Hepatocyte (in vitro differentiated cells): ENCODE data around the gene SYNPO2. TPM values are rescaled to one million over a fixed set of nuclear protein-coding genes. Genes with fewer than 3 reads are reported as not detected.

ENCODE experiments used
- DNase-seq: peaks from one replicate; pipeline ENCODE4 v3.0.0-alpha.2; 2016; ENCODE audit warnings: low spot score
- H2AFZ ChIP-seq: fragments of 200-600 bp; sonication (generic); 2 replicates; pipeline ENCODE4 v1.6.0; 2016; ENCODE audit warnings: antibody characterized with exemption, mild to moderate bottlenecking
- H3K27ac ChIP-seq: fragments of 200-600 bp; sonication (generic); 2 replicates; pipeline ENCODE4 v1.5.1; 2016; ENCODE audit warnings: mild to moderate bottlenecking
- H3K27me3 ChIP-seq: fragments of 200-600 bp; sonication (generic); 2 replicates; pipeline ENCODE4 v1.6.1; 2016
- H3K36me3 ChIP-seq: fragments of 200-600 bp; sonication (generic); replicated peaks from 2 replicates; pipeline ENCODE4 v1.5.1; 2016; ENCODE audit warnings: low read depth; ENCODE audit not compliant: insufficient read depth
- H3K4me1 ChIP-seq: fragments of 200-600 bp; sonication (generic); 2 replicates; pipeline ENCODE4 v1.5.1; 2016; ENCODE audit warnings: mild to moderate bottlenecking, moderate library complexity; ENCODE audit not compliant: insufficient read depth
- H3K4me2 ChIP-seq: fragments of 200-600 bp; sonication (generic); 2 replicates; pipeline ENCODE4 v1.6.0; 2016
- H3K4me3 ChIP-seq: fragments of 200-600 bp; sonication (generic); 2 replicates; pipeline ENCODE4 v1.5.1; 2016; ENCODE audit warnings: mild to moderate bottlenecking
- H3K79me2 ChIP-seq: fragments of 200-600 bp; sonication (generic); 2 replicates; pipeline ENCODE4 v1.6.0; 2017; ENCODE audit warnings: mild to moderate bottlenecking
- H3K9me2 ChIP-seq: fragments of 200-600 bp; sonication (generic); replicated peaks from 2 replicates; pipeline ENCODE4 v1.6.0; 2017; ENCODE audit warnings: mild to moderate bottlenecking; ENCODE audit not compliant: insufficient read depth
- H3K9me3 ChIP-seq: fragments of 200-600 bp; sonication (generic); 2 replicates; pipeline ENCODE4 v1.5.1; 2016; ENCODE audit warnings: low read depth, mild to moderate bottlenecking
- H4K20me1 ChIP-seq: fragments of 200-600 bp; sonication (generic); 2 replicates; pipeline ENCODE4 v1.6.0; 2016; ENCODE audit warnings: mild to moderate bottlenecking; ENCODE audit not compliant: insufficient read depth, poor library complexity, severe bottlenecking
- CTCF ChIP-seq: fragments of 200-600 bp; sonication (generic); IDR thresholded peaks from 2 replicates; pipeline ENCODE4 v1.5.1; 2016; ENCODE audit warnings: antibody characterized with exemption, mild to moderate bottlenecking; ENCODE audit not compliant: poor library complexity
- EZH2 ChIP-seq: fragments of 200-600 bp; sonication (generic); IDR thresholded peaks from 2 replicates; pipeline ENCODE4 v1.6.1; 2016; ENCODE audit warnings: antibody characterized with exemption, mild to moderate bottlenecking, borderline replicate concordance
- EZH2phosphoT487 ChIP-seq: fragments of 200-600 bp; sonication (generic); IDR thresholded peaks from one replicate; pipeline ENCODE4 v1.6.1; 2018; ENCODE audit warnings: antibody characterized with exemption, mild to moderate bottlenecking, low read depth, moderate library complexity; ENCODE audit not compliant: unreplicated experiment, severe bottlenecking
- WGBS: methylation state at CpG from one replicate; pipeline ENCODE4 v1.1.6; 2016; ENCODE audit warnings: low lambda C conversion rate; ENCODE audit errors: missing lambda C conversion rate; 5-methylcytosine and 5-hydroxymethylcytosine counted together
- polyA plus RNA-seq: library from polyadenylated mRNA; unstranded; fragments of >200 nt; fragmentation: Nextera tagmentation; extraction: Ambion mirVana; gene quantifications from 2 replicates; pipeline ENCODE4 v1.2.1, GENCODE V29; 2016
- total RNA-seq: library from RNA; depleted of rRNA; stranded (reverse); fragments of >200 nt; gene quantifications from 2 replicates; pipeline ENCODE4 v1.2.3, GENCODE V29; 2014

Gene SYNPO2
- total and polyA plus RNA-seq, 2 experiments from 2014 or later, result 3.5 to 12.6 TPM

- Histone ChIP-seq H2AFZ (no peak overlapping the region), H4K20me1 (no peaks in the 10 kb centered on the region), H3K27me3 (no peaks in the 10 kb centered on the region), H3K9me2 (no peaks in the 10 kb centered on the region), H3K27ac (peak overlapping the region; percentile 65), H3K79me2 (no peaks in the 10 kb centered on the region), H3K9me3 (no peaks in the 10 kb centered on the region), H3K4me1 (peaks cover 16% of the 10 kb centered on the region), H3K4me2 (peak overlapping the region; percentile 71), H3K4me3 (no peak overlapping the region), H3K36me3 (no peaks in the 10 kb centered on the region)
- peak; percentile 36 for DNase-seq
- no peak for TF ChIP-seq EZH2phosphoT487
- TF ChIP-seq CTCF, result no peak
- TF ChIP-seq EZH2, result no peak
- WGBS, result 35% methylated on average over 3 of the region's 3 CpGs
These were observed 179.9 kb downstream of the SYNPO2 start for GRCh38 chr4:119068529-119068962.

GRCh38 chr4:119070301-119070700 is 181.6 kb downstream of the SYNPO2 start:
- Histone ChIP-seq H3K27ac (no peak overlapping the region), H3K4me1 (peaks cover 16% of the 10 kb centered on the region), H3K9me2 (no peaks in the 10 kb centered on the region), H3K4me3 (no peak overlapping the region), H3K9me3 (no peaks in the 10 kb centered on the region), H3K27me3 (no peaks in the 10 kb centered on the region), H4K20me1 (no peaks in the 10 kb centered on the region), H3K79me2 (no peaks in the 10 kb centered on the region), H3K4me2 (no peak overlapping the region), H2AFZ (no peak overlapping the region), H3K36me3 (no peaks in the 10 kb centered on the region)
- DNase-seq, result no peak
- no peak for TF ChIP-seq EZH2phosphoT487
- TF ChIP-seq CTCF, result no peak
- TF ChIP-seq EZH2, result no peak
- WGBS, result 45% methylated on average over 4 of the region's 4 CpGs

GRCh38 chr4:119080721-119081541 is 192.3 kb downstream of the SYNPO2 start:
- Histone ChIP-seq H3K36me3 (no peaks in the 10 kb centered on the region), H3K4me2 (peak overlapping the region; percentile 14), H3K9me2 (no peaks in the 10 kb centered on the region), H2AFZ (no peak overlapping the region), H4K20me1 (no peaks in the 10 kb centered on the region), H3K9me3 (no peaks in the 10 kb centered on the region), H3K4me3 (no peak overlapping the region), H3K27ac (peak overlapping the region; percentile 79), H3K79me2 (no peaks in the 10 kb centered on the region), H3K4me1 (peaks cover 20% of the 10 kb centered on the region), H3K27me3 (no peaks in the 10 kb centered on the region)
- DNase-seq, result peak; percentile 48
- TF ChIP-seq EZH2, result no peak
- no peak for TF ChIP-seq CTCF
- no peak for TF ChIP-seq EZH2phosphoT487
- 55% methylated on average over 2 of the region's 2 CpGs for WGBS
